ENCODE measurements around the gene GORASP1.
A peak's percentile ranks its signal among the peaks of the same experiment; 100 is the strongest.

GRCh38 chr3:39150148-39150802 is 42.8 kb upstream of the GORASP1 start:
- TF ChIP-seq MAX (IDR thresholded peaks at IDR 0.05): no peak
- no peak for TF ChIP-seq CHD1 (IDR thresholded peaks at IDR 0.05; ENCODE audit: low read depth, low read length)
- TF ChIP-seq USF2 (IDR thresholded peaks at IDR 0.05; ENCODE audit: low read length): no peak
- TF ChIP-seq POLR2AphosphoS5 (IDR thresholded peaks at IDR 0.05; ENCODE audit: low read depth, low read length): no peak
- TF ChIP-seq TAF7 (optimal IDR thresholded peaks at IDR 0.05; ENCODE audit: borderline replicate concordance, low read depth, low read length): no peak
- no peak for TF ChIP-seq POLR2A (IDR thresholded peaks at IDR 0.05; ENCODE audit: control extremely low read depth in 1 of 2, low read depth in 2 of 2, low read length in 2 of 2)
- TF ChIP-seq EGR1 (IDR thresholded peaks at IDR 0.05; ENCODE audit: borderline replicate concordance, low read depth, low read length): no peak
- TF ChIP-seq SP1 (IDR thresholded peaks at IDR 0.05; ENCODE audit: low read depth, low read length): no peak
- TF ChIP-seq FOSL1 (IDR thresholded peaks at IDR 0.05; ENCODE audit: insufficient read depth, low read depth, low read length): no peak
- TF ChIP-seq ATF2 (IDR thresholded peaks at IDR 0.05; ENCODE audit: low read length): no peak
- no peak for TF ChIP-seq NRF1 (IDR thresholded peaks at IDR 0.05; ENCODE audit: low read depth, low read length)
- peak in 1 of 3 experiments; percentile 7; a peak in 1 of 4 replicates for TF ChIP-seq CTCF (IDR thresholded peaks at IDR 0.05; ENCODE audit: control extremely low read depth in 1 of 3, insufficient read depth in 1 of 3, low read depth in 1 of 3, low read length in 3 of 3)
- TF ChIP-seq EZH2 (IDR thresholded peaks at IDR 0.05; ENCODE audit: low read depth, low read length, severe bottlenecking): no peak
- TF ChIP-seq ZNF274 (IDR thresholded peaks at IDR 0.05; ENCODE audit: borderline replicate concordance, extremely low read depth, low read length): no peak

Data from H1 (cell line).